Spleen (tissue), 7 donors: ENCODE data around the gene TNKS1BP1.

Experiments used
- POLR2AphosphoS5 ChIP-seq, 3 donors: sonication (generic); formaldehyde crosslinking; IDR thresholded peaks; one replicate each; pipeline ENCODE4 v1.5.1; 2017; ENCODE audit warnings: antibody characterized with exemption in 3 of 3
- TF ChIP-seq, protein P1 (sequence below), 11 experiments: fragments of 200-600 bp in 7 of 11; fragments of 450-650 bp in 4 of 11; sonication (generic) in 4 of 11; IDR thresholded peaks in 8 of 11; conservative IDR thresholded peaks in 3 of 11; 1 replicate in 7 of 11; 2 replicates in 4 of 11; pipeline versions ENCODE4 v1.4.0 to v1.8.0; 2016 to 2021; ENCODE audit warnings: antibody characterized with exemption in 11 of 11, inconsistent platforms in 4 of 11, mild to moderate bottlenecking in 1 of 11
- donor health status: DM: no; HTN: no; CAD: no; lungs with moderate emphysema.
- donor health status: DM: no; HTN: no; CAD: no.
- donor health status: DM: no; HTN: no; CAD: no.

- TF ChIP-seq, protein P1, sequence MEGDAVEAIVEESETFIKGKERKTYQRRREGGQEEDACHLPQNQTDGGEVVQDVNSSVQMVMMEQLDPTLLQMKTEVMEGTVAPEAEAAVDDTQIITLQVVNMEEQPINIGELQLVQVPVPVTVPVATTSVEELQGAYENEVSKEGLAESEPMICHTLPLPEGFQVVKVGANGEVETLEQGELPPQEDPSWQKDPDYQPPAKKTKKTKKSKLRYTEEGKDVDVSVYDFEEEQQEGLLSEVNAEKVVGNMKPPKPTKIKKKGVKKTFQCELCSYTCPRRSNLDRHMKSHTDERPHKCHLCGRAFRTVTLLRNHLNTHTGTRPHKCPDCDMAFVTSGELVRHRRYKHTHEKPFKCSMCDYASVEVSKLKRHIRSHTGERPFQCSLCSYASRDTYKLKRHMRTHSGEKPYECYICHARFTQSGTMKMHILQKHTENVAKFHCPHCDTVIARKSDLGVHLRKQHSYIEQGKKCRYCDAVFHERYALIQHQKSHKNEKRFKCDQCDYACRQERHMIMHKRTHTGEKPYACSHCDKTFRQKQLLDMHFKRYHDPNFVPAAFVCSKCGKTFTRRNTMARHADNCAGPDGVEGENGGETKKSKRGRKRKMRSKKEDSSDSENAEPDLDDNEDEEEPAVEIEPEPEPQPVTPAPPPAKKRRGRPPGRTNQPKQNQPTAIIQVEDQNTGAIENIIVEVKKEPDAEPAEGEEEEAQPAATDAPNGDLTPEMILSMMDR (IDR thresholded peaks at IDR 0.05 in 8 of 11, conservative IDR thresholded peaks at IDR 0.05 in 3 of 11) = no peak
- TF ChIP-seq POLR2AphosphoS5 (IDR thresholded peaks at IDR 0.05) = no peak
Measured at GRCh38 chr11:57251491-57252104, 73.2 kb downstream of the TNKS1BP1 start.
